Measurements from ENCODE around the gene ALCAM.

Gene ALCAM

DNA sequence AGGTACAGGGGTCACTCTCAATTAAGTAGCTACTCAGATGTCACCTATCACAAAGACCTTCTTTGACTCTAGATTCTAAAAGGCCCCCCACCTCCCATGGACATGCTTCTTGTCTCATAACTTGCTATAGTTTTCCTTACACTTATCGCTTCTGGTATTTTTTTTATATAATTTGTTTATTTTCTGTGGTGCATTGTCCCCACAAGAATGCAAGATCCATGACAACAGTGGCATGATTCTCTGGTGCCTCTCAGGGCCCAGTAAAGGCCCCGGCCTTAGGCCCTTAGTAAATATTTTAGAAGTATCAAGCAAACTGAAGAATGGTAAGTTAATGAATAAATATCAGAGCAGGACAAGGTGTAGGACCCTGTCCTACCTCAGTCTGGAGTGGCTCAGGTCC is 253.5 kb downstream of the ALCAM start:
- no peak overlapping the region for H3K4me3 ChIP-seq (replicated peaks; ENCODE audit: low read depth, low read length)
- no peak for DNase-seq (ENCODE audit: extremely low read depth, insufficient read length)
- no peaks in the 10 kb centered on the region for H3K27me3 ChIP-seq (replicated peaks; ENCODE audit: control insufficient read depth, insufficient read depth, low read length)
- H3K36me3 ChIP-seq (ENCODE audit: control insufficient read depth, insufficient read depth, low read length), result no peaks in the 10 kb centered on the region
- no peak for TF ChIP-seq CTCF (IDR thresholded peaks at IDR 0.05; ENCODE audit: insufficient read depth, low read length, poor library complexity, severe bottlenecking)

DNA sequence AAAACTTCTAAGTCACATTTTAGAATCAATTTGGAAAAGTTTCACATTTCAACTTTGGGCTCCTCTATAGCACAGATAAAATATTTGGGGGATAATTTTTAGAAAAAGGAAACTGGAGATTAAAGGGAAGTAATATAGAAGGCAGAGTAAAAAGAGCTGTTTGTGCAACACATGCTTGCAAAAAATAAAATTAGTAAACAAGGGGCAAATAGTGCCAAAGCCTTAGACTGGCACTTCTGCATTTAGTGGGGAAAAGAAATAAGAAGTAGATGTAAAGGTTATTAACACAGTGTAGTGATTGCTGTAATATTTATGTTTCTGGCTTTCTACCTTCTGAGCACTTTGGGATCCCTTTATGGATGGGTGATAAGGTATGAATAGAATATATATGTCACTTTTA is 255.5 kb downstream of the ALCAM start:
- no peak for DNase-seq (ENCODE audit: extremely low read depth, insufficient read length)
- no peak for TF ChIP-seq CTCF (IDR thresholded peaks at IDR 0.05; ENCODE audit: insufficient read depth, low read length, poor library complexity, severe bottlenecking)
- no peak overlapping the region for H3K4me3 ChIP-seq (replicated peaks; ENCODE audit: low read depth, low read length)
- H3K36me3 ChIP-seq (ENCODE audit: control insufficient read depth, insufficient read depth, low read length), result no peaks in the 10 kb centered on the region
- H3K27me3 ChIP-seq (replicated peaks; ENCODE audit: control insufficient read depth, insufficient read depth, low read length), result no peaks in the 10 kb centered on the region

All from GM06990 (cell line).